ENCODE results near the gene TKTL1.

TKTL1 gene

DNA sequence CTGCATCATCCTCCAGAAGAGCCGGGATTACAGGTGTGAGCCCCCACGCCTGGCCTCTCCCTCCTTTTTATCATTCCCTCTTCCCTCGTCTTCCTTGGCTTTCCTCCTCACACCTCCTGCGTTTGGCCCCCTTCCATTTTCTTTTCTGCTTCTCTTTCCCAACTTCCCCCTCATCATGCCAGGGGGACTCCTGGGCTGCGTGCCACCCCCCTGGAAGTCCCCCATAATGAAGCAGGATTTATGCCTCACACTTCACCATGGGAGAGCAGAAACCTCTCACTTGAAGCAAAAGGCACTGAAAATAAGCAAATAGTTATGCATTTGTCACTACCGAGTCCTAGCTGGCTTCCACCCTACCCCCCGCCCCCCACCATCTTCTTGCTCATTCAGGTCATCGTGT is 7.9 kb downstream of the TKTL1 start:
- H4K20me1 ChIP-seq (ENCODE audit: insufficient read depth, low read length, poor library complexity, severe bottlenecking) = no peaks in the 10 kb centered on the region
- no peaks in the 10 kb centered on the region for H3K36me3 ChIP-seq (ENCODE audit: insufficient read depth, low read length)
- H3K4me1 ChIP-seq (ENCODE audit: insufficient read depth, low read length, poor library complexity, severe bottlenecking) = peaks cover 1% of the 10 kb centered on the region
- H3K9ac ChIP-seq (ENCODE audit: low read depth, low read length, poor library complexity, severe bottlenecking) = no peak overlapping the region
- H3K79me2 ChIP-seq (ENCODE audit: insufficient read depth, low read length) = no peaks in the 10 kb centered on the region
- H3K4me2 ChIP-seq (ENCODE audit: low read depth, low read length, poor library complexity, severe bottlenecking) = no peak overlapping the region
- H3K9me2 ChIP-seq (replicated peaks; ENCODE audit: low read depth, low read length) = no peaks in the 10 kb centered on the region
- no peaks in the 10 kb centered on the region for H3K9me3 ChIP-seq (ENCODE audit: insufficient read depth, low read depth, low read length)
- H3K27me3 ChIP-seq (ENCODE audit: insufficient read depth, low read length, poor library complexity, severe bottlenecking) = no peaks in the 10 kb centered on the region
- no peaks in the 10 kb centered on the region for H3F3A ChIP-seq (ENCODE audit: low read depth)
- no peak overlapping the region for H2AFZ ChIP-seq (ENCODE audit: low read length)
- TF ChIP-seq, protein P1, sequence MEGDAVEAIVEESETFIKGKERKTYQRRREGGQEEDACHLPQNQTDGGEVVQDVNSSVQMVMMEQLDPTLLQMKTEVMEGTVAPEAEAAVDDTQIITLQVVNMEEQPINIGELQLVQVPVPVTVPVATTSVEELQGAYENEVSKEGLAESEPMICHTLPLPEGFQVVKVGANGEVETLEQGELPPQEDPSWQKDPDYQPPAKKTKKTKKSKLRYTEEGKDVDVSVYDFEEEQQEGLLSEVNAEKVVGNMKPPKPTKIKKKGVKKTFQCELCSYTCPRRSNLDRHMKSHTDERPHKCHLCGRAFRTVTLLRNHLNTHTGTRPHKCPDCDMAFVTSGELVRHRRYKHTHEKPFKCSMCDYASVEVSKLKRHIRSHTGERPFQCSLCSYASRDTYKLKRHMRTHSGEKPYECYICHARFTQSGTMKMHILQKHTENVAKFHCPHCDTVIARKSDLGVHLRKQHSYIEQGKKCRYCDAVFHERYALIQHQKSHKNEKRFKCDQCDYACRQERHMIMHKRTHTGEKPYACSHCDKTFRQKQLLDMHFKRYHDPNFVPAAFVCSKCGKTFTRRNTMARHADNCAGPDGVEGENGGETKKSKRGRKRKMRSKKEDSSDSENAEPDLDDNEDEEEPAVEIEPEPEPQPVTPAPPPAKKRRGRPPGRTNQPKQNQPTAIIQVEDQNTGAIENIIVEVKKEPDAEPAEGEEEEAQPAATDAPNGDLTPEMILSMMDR (conservative IDR thresholded peaks at IDR 0.05; ENCODE audit: low read length) = no peak
- TF ChIP-seq EZH2phosphoT487 (IDR thresholded peaks at IDR 0.05; ENCODE audit: borderline replicate concordance) = no peak
- H3K4me3 ChIP-seq (ENCODE audit: low read length, poor library complexity, severe bottlenecking) = no peak overlapping the region

DNA sequence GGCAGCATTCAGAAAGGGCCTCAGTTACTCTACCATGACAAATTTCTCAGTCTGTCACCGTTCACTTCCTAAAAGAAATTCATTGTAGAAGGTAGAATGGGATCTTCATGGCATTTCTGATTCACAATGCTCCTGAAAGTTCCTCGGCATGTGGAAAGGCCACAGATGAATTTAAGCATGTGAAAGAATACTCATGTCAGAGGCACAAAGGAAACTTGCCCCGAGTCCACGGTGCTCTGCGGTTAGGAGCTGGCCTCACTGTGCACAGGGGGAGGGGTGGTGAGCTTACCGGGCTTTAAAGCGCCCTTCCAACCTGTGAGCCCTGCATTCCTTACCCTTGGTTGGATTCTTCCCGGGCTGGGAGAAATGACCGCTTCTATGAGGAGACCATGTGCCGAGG is 9.3 kb downstream of the TKTL1 start:
- Histone ChIP-seq H3K4me1 (ENCODE audit: insufficient read depth, low read length, poor library complexity, severe bottlenecking) (peaks cover 4% of the 10 kb centered on the region), H3K9me3 (ENCODE audit: insufficient read depth, low read depth, low read length) (no peaks in the 10 kb centered on the region), H3K4me3 (ENCODE audit: low read length, poor library complexity, severe bottlenecking) (no peak overlapping the region), H3F3A (ENCODE audit: low read depth) (no peaks in the 10 kb centered on the region), H3K9me2 (replicated peaks; ENCODE audit: low read depth, low read length) (no peaks in the 10 kb centered on the region), H3K36me3 (ENCODE audit: insufficient read depth, low read length) (no peaks in the 10 kb centered on the region), H3K4me2 (ENCODE audit: low read depth, low read length, poor library complexity, severe bottlenecking) (no peak overlapping the region), H3K9ac (ENCODE audit: low read depth, low read length, poor library complexity, severe bottlenecking) (no peak overlapping the region), H4K20me1 (ENCODE audit: insufficient read depth, low read length, poor library complexity, severe bottlenecking) (no peaks in the 10 kb centered on the region), H2AFZ (ENCODE audit: low read length) (no peak overlapping the region), H3K27me3 (ENCODE audit: insufficient read depth, low read length, poor library complexity, severe bottlenecking) (no peaks in the 10 kb centered on the region), H3K79me2 (ENCODE audit: insufficient read depth, low read length) (no peaks in the 10 kb centered on the region)
- no peak for TF ChIP-seq EZH2phosphoT487 (IDR thresholded peaks at IDR 0.05; ENCODE audit: borderline replicate concordance)
- TF ChIP-seq, protein P1 (conservative IDR thresholded peaks at IDR 0.05; ENCODE audit: low read length) = no peak

DNA sequence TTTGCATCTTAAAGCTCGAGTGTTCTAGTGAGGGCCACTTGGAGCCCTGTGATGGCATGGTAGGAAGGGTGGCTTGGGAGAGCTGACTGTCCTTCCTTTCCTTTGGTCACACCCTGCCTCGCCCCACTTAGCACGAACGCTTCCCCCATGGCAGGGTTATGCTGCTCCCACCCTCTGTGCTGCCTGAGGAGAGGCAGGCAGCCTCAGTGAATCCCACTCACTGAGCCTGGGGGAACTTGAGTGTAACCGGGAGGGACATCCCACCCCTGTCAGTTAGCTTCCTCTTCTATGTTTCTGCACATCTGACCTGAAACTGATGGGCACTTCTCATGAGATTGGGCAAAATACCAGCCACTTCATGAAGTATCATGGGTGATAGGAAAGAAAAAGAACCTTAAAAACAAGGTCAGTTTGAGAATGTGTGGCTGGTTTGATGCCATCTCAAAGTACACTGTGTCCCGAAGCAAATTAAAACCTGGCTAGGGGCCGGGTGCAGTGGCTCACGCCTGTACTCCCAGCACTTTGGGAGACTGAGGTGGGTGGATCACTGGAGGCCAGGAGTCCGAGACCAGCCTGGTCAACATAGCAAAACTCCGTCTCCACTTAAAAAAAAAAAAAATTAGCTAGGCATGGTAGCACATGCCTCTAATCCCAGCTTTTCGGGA is 10.1 kb downstream of the TKTL1 start:
- no peaks in the 10 kb centered on the region for H3F3A ChIP-seq (ENCODE audit: low read depth)
- H3K79me2 ChIP-seq (ENCODE audit: insufficient read depth, low read length) = no peaks in the 10 kb centered on the region
- H3K9me3 ChIP-seq (ENCODE audit: insufficient read depth, low read depth, low read length) = no peaks in the 10 kb centered on the region
- H3K9me2 ChIP-seq (replicated peaks; ENCODE audit: low read depth, low read length) = no peaks in the 10 kb centered on the region
- H4K20me1 ChIP-seq (ENCODE audit: insufficient read depth, low read length, poor library complexity, severe bottlenecking) = no peaks in the 10 kb centered on the region
- no peak overlapping the region for H3K4me3 ChIP-seq (ENCODE audit: low read length, poor library complexity, severe bottlenecking)
- no peak overlapping the region for H3K9ac ChIP-seq (ENCODE audit: low read depth, low read length, poor library complexity, severe bottlenecking)
- H3K27me3 ChIP-seq (ENCODE audit: insufficient read depth, low read length, poor library complexity, severe bottlenecking) = no peaks in the 10 kb centered on the region
- H3K4me1 ChIP-seq (ENCODE audit: insufficient read depth, low read length, poor library complexity, severe bottlenecking) = peaks cover 4% of the 10 kb centered on the region
- no peak overlapping the region for H3K4me2 ChIP-seq (ENCODE audit: low read depth, low read length, poor library complexity, severe bottlenecking)
- no peak overlapping the region for H2AFZ ChIP-seq (ENCODE audit: low read length)
- TF ChIP-seq, protein P1 (conservative IDR thresholded peaks at IDR 0.05; ENCODE audit: low read length) = no peak
- no peak for TF ChIP-seq EZH2phosphoT487 (IDR thresholded peaks at IDR 0.05; ENCODE audit: borderline replicate concordance)
- no peaks in the 10 kb centered on the region for H3K36me3 ChIP-seq (ENCODE audit: insufficient read depth, low read length)
